WTC11 (cell line): ENCODE data around the gene SGO2. TPM values are rescaled to one million over a fixed set of nuclear protein-coding genes. Genes with fewer than 3 reads are reported as not detected.

Experiments used
- ATAC-seq: fragments of 200-7000 bp; cut with Tn5 transposase; 2 replicates; pipeline ENCODE4 v1.10.0; 2021; ENCODE audit warnings: mild to moderate bottlenecking, moderate library complexity
- CTCF ChIA-PET: fragments of 300-600 bp; sonication (Branson Sonifier 250); formaldehyde crosslinking; loops from one replicate; lab custom pipeline; 2021; ENCODE audit warnings: antibody characterized with exemption; lab: Charles Lee
- POLR2A ChIA-PET: fragments of 350-600 bp; sonication (Branson Sonifier 250); formaldehyde crosslinking; loops from one replicate; lab custom pipeline; 2021; ENCODE audit warnings: antibody characterized with exemption; lab: Charles Lee
- DNase-seq: peaks from one replicate; pipeline ENCODE4 v3.0.0; 2021; ENCODE audit warnings: low spot score
- H3K27ac Mint-ChIP-seq: 2 replicates; pipeline ENCODE4 v1.8.0; 2021; ENCODE audit warnings: mixed read lengths
- H3K27me3 Mint-ChIP-seq: 2 replicates; pipeline ENCODE4 v1.8.0; 2021; ENCODE audit warnings: low read depth, mild to moderate bottlenecking, moderate library complexity, mixed read lengths
- H3K36me3 Mint-ChIP-seq: 2 replicates; pipeline ENCODE4 v1.8.0; 2021; ENCODE audit warnings: mixed read lengths
- H3K4me1 Mint-ChIP-seq: 2 replicates; pipeline ENCODE4 v1.8.0; 2022; ENCODE audit warnings: mixed read lengths
- H3K4me3 Mint-ChIP-seq: 2 replicates; pipeline ENCODE4 v1.8.0; 2021; ENCODE audit warnings: mild to moderate bottlenecking, moderate library complexity, mixed read lengths
- H3K9me3 Mint-ChIP-seq: 2 replicates; pipeline ENCODE4 v1.8.0; 2021; ENCODE audit warnings: mixed read lengths
- AFF4 ChIP-seq: sonication (generic); formaldehyde crosslinking; IDR thresholded peaks from 2 replicates; pipeline ENCODE4 v1.8.1; 2023; ENCODE audit warnings: mild to moderate bottlenecking, missing genetic modification reagents, borderline replicate concordance
- ATF2 ChIP-seq: sonication (generic); formaldehyde crosslinking; IDR thresholded peaks from 2 replicates; pipeline ENCODE4 v1.8.1; 2022; ENCODE audit warnings: low read depth, missing genetic modification reagents, borderline replicate concordance
- ATF6 ChIP-seq: sonication (generic); formaldehyde crosslinking; IDR thresholded peaks from 2 replicates; pipeline ENCODE4 v1.8.1; 2023; ENCODE audit warnings: mild to moderate bottlenecking, missing genetic modification reagents
- CDX4 ChIP-seq: fragments of 250-450 bp; sonication (Bioruptor Pico); IDR thresholded peaks from 2 replicates; pipeline ENCODE4 v1.9.0; 2021; ENCODE audit warnings: moderate library complexity, mild to moderate bottlenecking, inconsistent platforms, borderline replicate concordance
- CREM ChIP-seq: sonication (generic); formaldehyde crosslinking; IDR thresholded peaks from 2 replicates; pipeline ENCODE4 v1.8.1; 2022; ENCODE audit warnings: mild to moderate bottlenecking, missing genetic modification reagents, moderate library complexity
- OVOL2 ChIP-seq: fragments of 250-450 bp; sonication (Bioruptor Pico); IDR thresholded peaks from 2 replicates; pipeline ENCODE4 v1.9.0; 2021; ENCODE audit warnings: mild to moderate bottlenecking, borderline replicate concordance
- PRDM15 ChIP-seq: sonication (generic); formaldehyde crosslinking; IDR thresholded peaks from 2 replicates; pipeline ENCODE4 v1.8.0; 2022; ENCODE audit warnings: missing genetic modification reagents
- PREB ChIP-seq: sonication (generic); formaldehyde crosslinking; IDR thresholded peaks from 2 replicates; pipeline ENCODE4 v1.8.1; 2022; ENCODE audit warnings: mild to moderate bottlenecking, missing genetic modification reagents, moderate library complexity, borderline replicate concordance
- STAT6 ChIP-seq: sonication (generic); formaldehyde crosslinking; conservative IDR thresholded peaks from 2 replicates; pipeline ENCODE4 v1.8.1; 2023; ENCODE audit warnings: mild to moderate bottlenecking, low read depth, missing genetic modification reagents, moderate library complexity
- TEAD4 ChIP-seq: sonication (generic); formaldehyde crosslinking; IDR thresholded peaks from 2 replicates; pipeline ENCODE4 v1.8.0; 2022; ENCODE audit warnings: mild to moderate bottlenecking, missing genetic modification reagents
- ZNF138 ChIP-seq: sonication (generic); formaldehyde crosslinking; conservative IDR thresholded peaks from 2 replicates; pipeline ENCODE4 v1.8.1; 2022; ENCODE audit warnings: mild to moderate bottlenecking, moderate library complexity, missing genetic modification reagents
- ZNF512 ChIP-seq: sonication (generic); formaldehyde crosslinking; IDR thresholded peaks from 2 replicates; pipeline ENCODE4 v1.8.1; 2022; ENCODE audit warnings: missing genetic modification reagents, borderline replicate concordance
- ZSCAN18 ChIP-seq: fragments of 250-450 bp; sonication (Bioruptor Pico); IDR thresholded peaks from 2 replicates; pipeline ENCODE4 v2.1.2; 2022; ENCODE audit warnings: mild to moderate bottlenecking, moderate library complexity
- total RNA-seq: library from RNA; stranded (reverse); gene quantifications from 3 replicates; pipeline ENCODE4 v1.2.3, GENCODE V29; 2021

The SGO2 gene
- total RNA-seq, 1 experiment from 2014 or later, result 34.1 TPM

- no peak for TF ChIP-seq STAT6 (CRISPR knock-in tag)
- TF ChIP-seq ATF6 (CRISPR knock-in tag), result no peak
- no peak for TF ChIP-seq ATF2 (CRISPR knock-in tag)
- TF ChIP-seq PRDM15 (CRISPR knock-in tag), result no peak
These were observed 42.2 kb upstream of the SGO2 start (continued) for GRCh38 chr2:200483729-200484198.

GRCh38 chr2:200484934-200485333, 41.1 kb upstream of the SGO2 start:
- Mint-ChIP-seq H3K4me3 (no peak overlapping the region), H3K27ac (no peak overlapping the region), H3K9me3 (no peaks in the 10 kb centered on the region), H3K4me1 (peaks cover 28% of the 10 kb centered on the region), H3K36me3 (0 out of 2 replicates have a peak, but pooled peaks cover under 1% of the 10 kb centered on the region), H3K27me3 (no peaks in the 10 kb centered on the region)
- ChIA-PET POLR2A (interaction anchor here (0.6 kb wide), 1 partner anchor 443 kb away, joined by 6 read pairs; no protein-coding TSS in a partner anchor), CTCF (interaction anchor here (0.7 to 6.5 kb wide), 13 partner anchors 9 to 512 kb away, joined by 3 to 62 read pairs (median 5); partner anchors contain the start of genes AOX1 and KCTD18)
- no peak for DNase-seq
- no peak for ATAC-seq
- TF ChIP-seq AFF4 (no peak), ZSCAN18 (CRISPR knock-in tag) (no peak), OVOL2 (CRISPR knock-in tag) (no peak), ZNF138 (CRISPR knock-in tag) (no peak), CDX4 (no peak), ZNF512 (no peak), CREM (CRISPR knock-in tag) (no peak), PREB (CRISPR knock-in tag) (no peak), TEAD4 (CRISPR knock-in tag) (no peak)
